Measurements from ENCODE around the gene SHISA8.

- TF ChIP-seq NRF1 (conservative IDR thresholded peaks at IDR 0.05; ENCODE audit: low read depth, low read length) (no peak), REST (IDR thresholded peaks at IDR 0.05; ENCODE audit: low read depth, low read length) (no peak)
Measured at GRCh38 chr22:41880653-41881052, 34.2 kb downstream of the SHISA8 start.
